A549 treated with CpdA at 1 μM for 4 hours (cell line): ENCODE results near the gene SOST. TPM values are rescaled to one million over a fixed set of nuclear protein-coding genes. Genes with fewer than 3 reads are reported as not detected.

Experiments used
- total RNA-seq: library from RNA; stranded (reverse); fragments of 200-300 nt; extraction: Qiagen RNA extraction; gene quantifications from 5 replicates; pipeline ENCODE4 v1.2.3, GENCODE V29; 2022; ENCODE audit warnings: low read depth

SOST gene
- 0.05 TPM in 1 of 5 replicates, not detected in the others for total RNA-seq

DNA sequence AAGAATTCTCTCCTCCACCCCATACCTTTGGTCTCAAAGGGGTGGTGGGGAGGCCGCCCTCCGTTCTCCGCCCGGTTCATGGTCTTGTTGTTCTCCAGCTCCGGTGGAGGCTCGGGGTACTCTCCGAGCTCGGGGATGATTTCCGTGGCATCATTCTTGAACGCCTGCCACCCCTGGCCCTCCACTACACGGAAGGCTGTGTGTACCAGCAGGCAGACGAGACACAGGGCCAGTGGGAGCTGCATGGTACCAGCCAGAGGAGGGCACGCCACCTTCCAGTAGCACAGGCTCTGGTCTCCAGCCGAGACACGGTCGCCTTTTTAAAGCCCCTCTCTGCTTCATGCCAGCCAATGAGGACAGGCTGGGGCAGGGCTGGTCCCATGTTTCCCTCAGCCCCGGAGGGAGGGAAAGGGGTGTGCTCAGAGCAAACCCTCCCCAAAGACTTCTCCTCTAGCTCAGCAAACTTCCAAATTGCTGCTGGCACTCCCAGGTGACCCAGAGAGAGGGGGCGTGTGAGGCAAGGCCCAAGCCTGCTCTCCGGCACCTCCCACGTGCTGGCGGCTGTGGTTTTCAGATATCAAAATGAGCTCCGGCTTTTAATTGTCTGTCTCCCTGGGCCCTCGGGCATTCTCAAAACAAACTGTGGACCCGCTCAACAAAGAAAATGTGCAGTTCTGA, at the start of gene SOST:
SOST (minus strand) TSS at position 295 of the 678 bp plus-strand sequence; CDS start at position 245, 50 bp downstream.

DNA sequence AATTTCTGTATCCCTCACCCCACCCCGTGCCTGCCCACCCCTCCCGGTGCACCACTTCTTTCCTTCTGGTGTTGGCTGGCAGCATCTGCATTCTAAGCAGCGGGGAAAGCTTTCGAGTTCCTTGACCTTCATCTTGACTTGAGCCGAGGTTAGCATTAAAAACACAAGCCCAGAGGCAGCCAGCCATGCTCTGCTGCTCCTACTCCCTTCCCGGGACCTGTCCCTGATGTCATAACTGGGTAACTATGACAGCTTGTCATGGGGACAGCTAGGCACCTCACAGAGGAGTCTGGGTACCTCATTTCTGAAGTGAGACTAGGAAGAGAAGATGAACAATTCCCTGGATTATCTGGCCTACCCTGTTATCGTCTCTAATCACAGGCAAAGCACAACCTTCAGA, 21.5 kb upstream of the SOST start, which contains the start of gene CFAP97D1:
CFAP97D1 (plus strand) TSS at position 301 of the 400 bp plus-strand sequence; CDS start at position 329, 28 bp downstream.

DNA sequence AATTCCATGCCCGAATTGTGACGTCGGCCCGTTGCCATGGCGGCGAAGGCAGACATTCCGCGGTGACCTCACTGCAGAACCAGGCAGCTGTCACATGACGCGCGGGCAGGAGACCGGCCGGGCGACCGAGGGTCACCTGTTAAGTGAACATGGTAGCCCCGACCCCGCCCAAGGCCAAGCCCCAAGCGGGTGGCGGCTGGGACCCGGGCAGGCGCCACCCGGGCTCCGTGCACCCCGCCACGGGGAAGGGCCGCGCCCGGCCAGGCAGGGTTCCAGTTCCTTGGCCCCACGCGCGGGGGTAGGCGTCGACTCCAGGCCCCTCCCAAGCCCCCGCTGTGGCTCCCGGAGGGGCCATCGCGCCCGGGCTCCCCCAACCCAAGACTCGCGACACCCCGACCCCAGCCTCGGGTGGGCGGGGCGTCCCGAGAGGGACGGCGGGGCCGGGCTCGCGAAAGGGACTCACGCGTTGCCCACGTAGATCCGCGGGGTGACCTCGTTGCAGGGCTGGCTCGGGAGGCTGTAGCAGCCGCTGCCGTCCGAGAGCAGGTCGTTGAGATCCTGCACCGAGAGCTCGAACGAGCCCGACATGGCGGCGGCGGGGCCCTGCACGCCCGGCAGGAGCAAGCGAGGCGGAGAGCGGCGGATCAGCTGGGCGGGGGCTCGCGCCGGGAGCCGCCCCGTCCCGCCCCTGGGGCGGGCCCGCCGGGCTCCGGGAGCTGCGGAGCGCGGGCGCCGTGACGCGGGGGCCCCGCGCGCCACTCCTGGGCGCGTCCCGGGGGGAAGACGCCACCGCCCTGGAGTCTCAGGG, 19.9 kb upstream of the SOST start, which contains the start of gene DUSP3:
DUSP3 (minus strand) TSS at position 641 of the 808 bp plus-strand sequence; CDS start at position 588, 53 bp downstream.

Other genes starting within 250 kb of the SOST start
- gene ETV4, start 212.5 kb downstream of the SOST start, total RNA-seq, result 46.0 to 51.3 TPM (median 49.7 TPM) in 5 replicates
- not detected in 5 replicates for gene MEOX1, start 96.9 kb downstream of the SOST start, total RNA-seq
- gene DUSP3, start 20.2 kb upstream of the SOST start, total RNA-seq, result 58.4 to 63.0 TPM (median 62.0 TPM) in 5 replicates
- 0.02 to 0.04 TPM (median 0.03 TPM) in 3 of 5 replicates, not detected in the others for gene CFAP97D1, start 21.6 kb upstream of the SOST start, total RNA-seq
- 17.2 to 18.7 TPM (median 18.2 TPM) in 5 replicates for gene MPP3, start 74.4 kb upstream of the SOST start, total RNA-seq
- gene CD300LG, start 88.4 kb upstream of the SOST start, total RNA-seq, result 0.05 TPM in 1 of 5 replicates, not detected in the others
- gene MPP2, start 148.7 kb upstream of the SOST start, total RNA-seq, result 1.3 to 2.4 TPM (median 2.1 TPM) in 5 replicates
- gene PPY, start 183.7 kb upstream of the SOST start, total RNA-seq, result not detected in 5 replicates
- 0.11 TPM in 1 of 5 replicates, not detected in the others for gene PYY, start 195.1 kb upstream of the SOST start, total RNA-seq
- gene NAGS, start 245.8 kb upstream of the SOST start, total RNA-seq, result 0.75 to 1.1 TPM (median 0.94 TPM) in 5 replicates